Thymus (tissue), 11 donors: ENCODE data around the gene MED29. TPM values are rescaled to one million over a fixed set of nuclear protein-coding genes. Genes with fewer than 3 reads are reported as not detected.
A peak's percentile ranks its signal among the peaks of the same experiment; 100 is the strongest.

Source experiments
- DNase-seq, 9 donors: peaks; one replicate each; pipeline ENCODE4 v3.0.0-alpha.2; 2013; ENCODE audit warnings: low spot score in 9 of 9, low read depth in 6 of 9, missing footprints in 1 of 9
- H3K27ac ChIP-seq, 2 donors: one replicate each; pipeline ENCODE4 v1.5.1; 2013; ENCODE audit warnings: control low read depth in 1 of 2, low read depth in 1 of 2, low read length in 1 of 2, mild to moderate bottlenecking in 1 of 2, moderate library complexity in 1 of 2
- H3K27me3 ChIP-seq, 2 donors: one replicate each; pipeline ENCODE4 v1.5.1; 2013; ENCODE audit warnings: low read length in 1 of 2; ENCODE audit not compliant: control insufficient read depth in 2 of 2, insufficient read depth in 1 of 2
- H3K36me3 ChIP-seq, 2 donors: one replicate each; pipeline ENCODE4 v1.5.1; 2013; ENCODE audit warnings: low read length in 1 of 2, mild to moderate bottlenecking in 1 of 2, moderate library complexity in 1 of 2; ENCODE audit not compliant: control insufficient read depth in 2 of 2, insufficient read depth in 2 of 2
- H3K4me1 ChIP-seq, 2 donors: one replicate each; pipeline ENCODE4 v1.5.1; 2013; ENCODE audit warnings: low read length in 2 of 2; ENCODE audit not compliant: control insufficient read depth in 2 of 2, insufficient read depth in 2 of 2
- H3K4me3 ChIP-seq, 2 donors: one replicate each; pipeline ENCODE4 v1.5.1; 2013; ENCODE audit warnings: low read length in 2 of 2, control low read depth in 1 of 2, mild to moderate bottlenecking in 1 of 2
- H3K9me3 ChIP-seq, 2 donors: one replicate each; pipeline ENCODE4 v1.5.1; 2013; ENCODE audit warnings: low read length in 1 of 2, mild to moderate bottlenecking in 1 of 2; ENCODE audit not compliant: control insufficient read depth in 2 of 2, insufficient read depth in 1 of 2
- WGBS: extraction: QIAGEN DNeasy Blood & Tissue Kit; methylation state at CpG from one replicate; pipeline ENCODE4 v1.1.7; 2013; 5-methylcytosine and 5-hydroxymethylcytosine counted together
- polyA plus RNA-seq: library from polyadenylated mRNA; stranded (reverse); fragments of 200-250 nt; gene quantifications from one replicate; pipeline ENCODE4 v1.2.3, GENCODE V29; 2013
- total RNA-seq: library from RNA; stranded (reverse); fragments of 120-200 nt; gene quantifications from one replicate; pipeline ENCODE4 v1.2.4, GENCODE V29; 2013
- donor health status: healthy.

MED29 gene
- total and polyA plus RNA-seq, 2 donors = 15.8 to 27.8 TPM

GRCh38 chr19:39416152-39417120, 25.3 kb downstream of the MED29 start:
- Histone ChIP-seq H3K9me3 (no peaks in the 10 kb centered on the region), H3K4me1 (peaks cover 4 to 18% of the 10 kb centered on the region in 2 donors), H3K4me3 (no peak overlapping the region), H3K27me3 (no peaks in the 10 kb centered on the region), H3K36me3 (peaks cover 38 to 59% of the 10 kb centered on the region in 2 donors), H3K27ac (no peak overlapping the region)
- WGBS = 94% methylated on average over 27 of the region's 27 CpGs
- DNase-seq = no peak

DNA sequence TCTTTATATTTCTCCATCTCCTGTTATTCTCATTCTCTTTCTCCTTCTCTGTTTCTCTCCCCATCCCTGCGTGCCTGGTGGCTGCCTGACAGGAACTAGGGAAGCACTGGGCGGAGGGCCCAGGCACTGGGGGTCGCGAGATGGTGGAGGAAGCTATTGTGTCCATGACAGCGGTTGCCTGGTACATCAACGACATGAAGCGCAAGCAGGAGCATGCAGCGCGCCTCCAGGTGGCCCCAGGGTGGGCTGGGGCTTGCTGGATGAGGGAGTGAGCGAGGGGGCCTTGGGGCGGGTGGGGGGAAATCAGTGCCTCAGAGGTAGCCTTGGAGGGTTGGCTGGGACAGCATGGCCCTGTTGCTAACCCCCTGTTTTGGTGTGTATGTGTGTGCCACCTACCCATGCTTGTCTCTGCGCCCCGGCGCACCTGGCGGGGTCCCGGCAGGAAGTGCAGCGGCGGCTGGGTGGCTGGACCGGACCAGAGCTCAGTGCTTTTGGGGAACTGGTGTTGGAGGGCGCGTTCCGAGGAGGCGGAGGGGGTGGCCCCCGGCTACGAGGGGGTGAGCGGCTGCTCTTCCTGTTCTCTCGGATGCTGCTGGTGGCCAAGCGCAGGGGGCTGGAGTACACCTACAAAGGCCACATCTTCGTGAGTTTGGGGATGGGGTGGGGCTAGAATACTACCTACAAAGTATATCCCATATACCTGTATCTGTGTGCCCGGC, 26.4 kb downstream of the MED29 start:
- no peak for DNase-seq

DNA sequence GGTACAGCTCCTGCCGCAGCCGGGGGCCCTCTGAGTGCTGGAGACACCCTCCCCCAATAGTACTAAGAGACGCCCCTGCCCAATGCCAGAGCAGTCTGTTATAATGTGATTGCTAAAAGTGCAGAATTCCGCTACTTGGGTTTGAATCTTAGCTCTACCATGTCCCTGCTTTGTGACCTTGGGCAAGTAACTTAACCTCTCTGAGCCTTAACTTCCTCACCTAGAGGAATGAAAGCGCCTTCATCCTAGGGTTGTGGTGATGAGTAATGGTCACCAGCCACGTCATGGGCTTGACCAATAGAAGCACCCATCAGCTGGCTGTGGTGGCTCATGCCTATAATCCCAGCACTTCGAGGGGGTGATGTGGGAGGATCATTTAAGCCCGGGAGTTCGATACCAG, 27.8 kb downstream of the MED29 start:
- Histone ChIP-seq H3K36me3 (peaks cover 57 to 83% of the 10 kb centered on the region in 2 donors), H3K4me3 (no peak overlapping the region), H3K9me3 (no peaks in the 10 kb centered on the region), H3K27ac (no peak overlapping the region), H3K27me3 (no peaks in the 10 kb centered on the region), H3K4me1 (peaks cover 3 to 11% of the 10 kb centered on the region in 2 donors)
- 82% methylated on average over 9 of the region's 9 CpGs for WGBS
- no peak for DNase-seq

More for the DNA sequence above, 26.4 kb downstream of the MED29 start:
- Histone ChIP-seq H3K4me3 (no peak overlapping the region), H3K27me3 (no peaks in the 10 kb centered on the region), H3K9me3 (no peaks in the 10 kb centered on the region), H3K27ac (peak overlapping the region in 1 of 2 donors; percentile 27), H3K36me3 (peaks cover 45 to 70% of the 10 kb centered on the region in 2 donors), H3K4me1 (peaks cover 4 to 17% of the 10 kb centered on the region in 2 donors)
- 86% methylated on average over 30 of the region's 30 CpGs for WGBS

DNA sequence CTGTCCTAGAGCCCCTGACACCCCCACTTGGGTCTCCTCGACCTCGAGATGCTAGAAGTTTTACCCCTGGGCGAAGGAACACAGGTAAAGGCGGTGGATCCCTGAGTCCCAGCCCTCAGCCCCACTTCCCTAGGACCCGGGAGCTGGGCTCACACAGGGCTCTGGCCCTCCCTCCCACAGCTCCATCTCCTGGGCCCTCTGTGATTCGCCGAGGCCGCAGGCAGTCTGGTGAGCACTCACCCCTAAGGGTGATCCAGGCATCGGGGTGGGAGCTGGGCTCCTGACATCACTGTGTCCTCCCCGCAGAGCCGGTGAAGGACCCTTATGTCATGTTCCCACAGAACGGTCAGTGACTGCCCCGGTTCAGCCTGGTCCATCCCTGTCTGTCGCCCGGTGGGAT, 29.6 kb downstream of the MED29 start:
- H3K36me3 ChIP-seq = peaks cover 67 to 91% of the 10 kb centered on the region in 2 donors
- no peaks in the 10 kb centered on the region for H3K4me1 ChIP-seq
- H3K9me3 ChIP-seq = no peaks in the 10 kb centered on the region
- H3K27me3 ChIP-seq = no peaks in the 10 kb centered on the region
- H3K4me3 ChIP-seq = no peak overlapping the region
- DNase-seq = no peak
- 98% methylated on average over 15 of the region's 15 CpGs for WGBS
- no peak overlapping the region for H3K27ac ChIP-seq

DNA sequence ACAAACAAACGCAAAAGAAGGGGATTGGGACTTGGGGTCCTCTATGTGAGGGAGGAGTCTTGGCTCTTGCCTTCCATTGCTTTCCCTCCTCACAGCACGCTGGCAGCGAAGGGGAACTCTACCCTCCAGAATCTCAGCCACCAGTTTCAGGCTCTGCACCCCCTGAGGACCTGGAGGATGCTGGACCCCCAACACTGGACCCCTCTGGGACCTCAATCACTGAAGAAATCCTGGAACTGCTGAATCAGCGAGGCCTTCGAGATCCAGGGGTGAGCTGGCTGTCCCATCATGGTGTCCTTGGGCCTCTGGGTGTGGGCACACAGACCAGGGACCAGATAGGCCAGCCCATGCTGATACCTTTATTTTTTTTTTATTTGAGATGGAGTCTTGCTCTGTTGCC, 30.8 kb downstream of the MED29 start:
- 98% methylated on average over 5 of the region's 5 CpGs for WGBS
- H3K27me3 ChIP-seq = no peaks in the 10 kb centered on the region
- H3K36me3 ChIP-seq = peaks cover 58 to 80% of the 10 kb centered on the region in 2 donors
- no peak overlapping the region for H3K27ac ChIP-seq
- no peaks in the 10 kb centered on the region for H3K4me1 ChIP-seq
- DNase-seq = no peak
- H3K9me3 ChIP-seq = no peaks in the 10 kb centered on the region
- H3K4me3 ChIP-seq = no peak overlapping the region

- Histone ChIP-seq H3K27ac (no peak overlapping the region), H3K4me1 (no peaks in the 10 kb centered on the region), H3K4me3 (no peak overlapping the region), H3K27me3 (peaks cover 0 to 4% of the 10 kb centered on the region in 2 donors), H3K36me3 (peaks cover 48 to 67% of the 10 kb centered on the region in 2 donors), H3K9me3 (no peaks in the 10 kb centered on the region)
- 94% methylated on average over 35 of the region's 35 CpGs for WGBS
- no peak for DNase-seq
These were observed 32.3 kb downstream of the MED29 start for GRCh38 chr19:39423258-39424086.

DNA sequence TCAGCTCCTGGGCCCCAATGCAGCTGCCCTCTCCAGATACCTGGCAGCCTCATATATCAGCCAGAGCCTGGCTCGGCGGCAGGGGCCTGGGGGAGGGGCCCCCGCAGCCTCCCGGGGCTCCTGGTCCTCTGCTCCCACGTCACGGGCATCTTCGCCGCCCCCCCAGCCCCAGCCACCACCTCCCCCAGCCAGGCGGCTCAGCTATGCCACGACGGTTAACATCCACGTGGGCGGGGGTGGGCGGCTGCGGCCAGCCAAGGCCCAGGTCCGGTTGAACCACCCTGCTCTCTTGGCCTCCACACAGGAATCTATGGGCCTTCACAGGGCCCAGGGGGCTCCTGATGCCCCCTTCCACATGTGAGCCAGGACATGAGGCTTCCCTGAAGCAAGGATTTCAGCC, 33.8 kb downstream of the MED29 start:
- H3K27ac ChIP-seq = no peak overlapping the region
- H3K4me1 ChIP-seq = no peaks in the 10 kb centered on the region
- no peak overlapping the region for H3K4me3 ChIP-seq
- peaks cover 0 to 9% of the 10 kb centered on the region in 2 donors for H3K27me3 ChIP-seq
- H3K36me3 ChIP-seq = peaks cover 40 to 58% of the 10 kb centered on the region in 2 donors
- DNase-seq = no peak
- H3K9me3 ChIP-seq = no peaks in the 10 kb centered on the region
- WGBS = 98% methylated on average over 16 of the region's 16 CpGs

- DNase-seq = no peak
- Histone ChIP-seq H3K27me3 (peaks cover 0 to 9% of the 10 kb centered on the region in 2 donors), H3K4me1 (no peaks in the 10 kb centered on the region), H3K9me3 (no peaks in the 10 kb centered on the region), H3K27ac (no peak overlapping the region), H3K36me3 (peaks cover 37 to 50% of the 10 kb centered on the region in 2 donors), H3K4me3 (no peak overlapping the region)
- WGBS = 96% methylated on average over 7 of the region's 7 CpGs
These were observed 34.6 kb downstream of the MED29 start for GRCh38 chr19:39425744-39426143.
